HFF-Myc (cell line): ENCODE data around the gene TAF6L.

Source experiments
- DNase-seq: peaks from one replicate; pipeline ENCODE4 v3.0.0-alpha.2; 2011; ENCODE audit warnings: low read depth; ENCODE audit errors: extremely low read depth
- H3K4me3 ChIP-seq: replicated peaks from 2 replicates; pipeline ENCODE4 v1.5.1; 2011; ENCODE audit warnings: low read depth, mild to moderate bottlenecking, control low read depth, low read length
- TF ChIP-seq, protein P1 (sequence below): IDR thresholded peaks from 2 replicates; pipeline ENCODE4 v1.5.1; 2012; ENCODE audit warnings: mild to moderate bottlenecking, low read depth, low read length, control low read depth; ENCODE audit errors: missing control alignments

The TAF6L gene

DNA sequence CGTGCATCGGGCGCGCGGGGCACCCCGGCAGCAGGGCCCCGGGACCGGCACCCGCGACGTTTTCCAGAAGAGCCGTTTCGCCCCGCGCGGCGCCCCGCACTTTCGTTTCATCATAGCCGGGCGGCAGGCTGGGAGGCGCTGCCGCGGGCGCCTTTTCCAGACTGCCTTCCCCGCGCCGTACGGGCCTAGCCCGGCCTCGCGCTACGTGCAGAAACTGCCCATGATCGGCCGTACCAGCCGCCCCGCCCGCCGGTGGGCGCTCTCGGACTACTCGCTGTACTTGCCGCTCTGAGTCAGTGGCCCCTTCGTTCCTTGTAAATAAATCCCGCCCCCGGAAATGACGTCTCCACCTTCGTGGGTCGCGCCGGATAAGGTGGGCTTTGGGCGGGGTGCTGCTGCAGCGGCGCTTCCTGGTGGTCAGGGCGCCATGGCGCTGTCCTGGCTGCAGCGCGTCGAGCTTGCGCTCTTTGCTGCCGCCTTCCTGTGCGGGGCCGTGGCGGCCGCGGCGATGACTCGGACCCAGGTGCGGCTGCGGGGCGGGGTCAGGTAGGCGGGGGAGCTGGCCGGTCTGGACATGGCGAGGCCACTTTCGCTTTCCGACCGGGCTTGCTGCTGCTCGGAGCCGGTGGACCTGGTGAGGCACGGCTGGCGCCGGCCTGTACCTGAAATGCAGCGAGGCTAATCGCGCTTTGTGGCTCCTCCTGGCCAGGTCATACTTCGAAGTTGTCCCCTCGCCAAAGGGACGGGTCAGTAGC, 16.0 kb downstream of the TAF6L start, which contains the start of gene TMEM179B:
Gene TMEM179B (plus strand): TSS at position 398 of the 755 bp plus-strand sequence. CDS start 30 bp downstream, at position 428.
- peak within 1 kb of the TSS; percentile 84 for H3K4me3 ChIP-seq
- TF ChIP-seq, protein P1, sequence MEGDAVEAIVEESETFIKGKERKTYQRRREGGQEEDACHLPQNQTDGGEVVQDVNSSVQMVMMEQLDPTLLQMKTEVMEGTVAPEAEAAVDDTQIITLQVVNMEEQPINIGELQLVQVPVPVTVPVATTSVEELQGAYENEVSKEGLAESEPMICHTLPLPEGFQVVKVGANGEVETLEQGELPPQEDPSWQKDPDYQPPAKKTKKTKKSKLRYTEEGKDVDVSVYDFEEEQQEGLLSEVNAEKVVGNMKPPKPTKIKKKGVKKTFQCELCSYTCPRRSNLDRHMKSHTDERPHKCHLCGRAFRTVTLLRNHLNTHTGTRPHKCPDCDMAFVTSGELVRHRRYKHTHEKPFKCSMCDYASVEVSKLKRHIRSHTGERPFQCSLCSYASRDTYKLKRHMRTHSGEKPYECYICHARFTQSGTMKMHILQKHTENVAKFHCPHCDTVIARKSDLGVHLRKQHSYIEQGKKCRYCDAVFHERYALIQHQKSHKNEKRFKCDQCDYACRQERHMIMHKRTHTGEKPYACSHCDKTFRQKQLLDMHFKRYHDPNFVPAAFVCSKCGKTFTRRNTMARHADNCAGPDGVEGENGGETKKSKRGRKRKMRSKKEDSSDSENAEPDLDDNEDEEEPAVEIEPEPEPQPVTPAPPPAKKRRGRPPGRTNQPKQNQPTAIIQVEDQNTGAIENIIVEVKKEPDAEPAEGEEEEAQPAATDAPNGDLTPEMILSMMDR = peak; percentile 72
- DNase-seq = peak; percentile 94

DNA sequence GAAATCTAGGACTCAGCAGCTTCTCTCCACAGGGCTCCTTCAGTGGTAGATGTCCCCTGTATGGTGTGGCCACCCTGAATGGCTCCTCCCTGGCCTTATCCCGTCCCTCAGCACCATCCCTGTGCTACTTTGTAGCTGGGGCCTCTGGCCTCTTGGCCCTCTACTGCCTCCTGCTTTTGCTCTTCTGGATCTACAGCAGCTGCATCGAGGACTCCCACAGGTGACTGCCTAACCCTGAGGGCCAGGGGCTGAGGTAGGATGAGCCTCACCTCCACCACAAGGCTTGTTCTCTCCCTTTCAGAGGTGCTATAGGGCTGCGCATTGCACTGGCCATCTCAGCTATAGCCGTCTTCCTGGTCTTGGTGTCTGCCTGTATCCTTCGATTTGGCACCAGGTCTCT, 17.8 kb downstream of the TAF6L start:
- no peak overlapping the region for H3K4me3 ChIP-seq
- DNase-seq = no peak
- TF ChIP-seq, protein P1 = no peak

DNA sequence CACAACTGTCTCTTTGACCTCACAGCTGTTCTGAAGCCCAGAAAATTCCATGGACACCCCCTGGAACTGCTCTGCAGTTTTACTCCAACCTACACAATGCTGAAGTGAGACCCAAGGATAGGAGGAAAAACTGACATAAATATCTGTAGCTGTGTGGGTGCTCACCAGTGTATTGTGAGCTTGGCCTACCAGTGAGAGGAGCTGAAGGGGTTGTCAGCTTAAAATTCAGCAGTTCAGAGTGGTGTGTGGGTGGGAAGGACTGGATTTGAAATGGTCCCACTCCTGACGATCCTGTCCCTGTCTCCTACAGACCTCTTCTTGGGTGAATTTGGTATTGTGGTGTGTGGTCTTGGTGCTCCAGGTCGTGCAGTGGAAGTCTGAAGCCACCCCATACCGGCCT, 18.4 kb downstream of the TAF6L start:
- DNase-seq = no peak
- TF ChIP-seq, protein P1 = no peak
- no peak overlapping the region for H3K4me3 ChIP-seq

DNA sequence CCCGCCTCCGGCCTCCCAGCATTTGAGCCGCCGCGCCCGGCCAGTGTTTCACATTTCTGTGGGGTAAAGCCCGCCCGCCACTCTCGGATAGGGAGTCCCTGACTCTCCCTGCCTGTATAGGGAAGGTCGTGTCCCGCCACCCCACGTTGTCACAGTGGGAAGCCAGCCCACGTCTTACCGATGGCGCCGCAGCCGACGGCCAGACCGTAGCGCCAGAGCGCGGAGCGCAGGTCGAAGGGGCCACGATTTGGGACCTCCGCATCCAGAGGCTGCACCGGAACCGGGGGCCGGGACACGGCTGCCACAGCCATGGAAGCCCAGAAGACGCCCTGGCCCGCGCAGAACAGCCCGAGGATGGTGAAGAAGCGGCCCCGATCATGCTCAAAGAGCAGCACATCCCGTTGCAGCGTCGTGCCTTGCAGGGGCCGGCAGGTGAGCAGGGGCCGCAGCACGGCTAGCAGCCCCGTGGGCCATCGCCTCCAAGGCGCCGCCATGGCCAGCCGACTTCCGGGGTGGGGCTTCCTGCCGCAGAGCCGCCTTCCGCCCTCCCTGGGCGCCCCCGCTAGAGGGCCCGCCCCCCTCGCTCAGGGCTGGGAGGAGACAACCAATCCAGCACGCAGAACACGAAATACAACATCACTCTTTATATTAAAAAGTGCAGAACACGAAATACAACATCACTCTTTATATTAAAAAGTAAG, 20.5 kb downstream of the TAF6L start, which contains the start of gene TMEM223:
Gene TMEM223 (minus strand): TSS at position 506 of the 701 bp plus-strand sequence. CDS start 12 bp downstream, at position 494.
- no peak for DNase-seq
- TF ChIP-seq, protein P1 = no peak
- peak within 1 kb of the TSS; percentile 88 for H3K4me3 ChIP-seq

DNA sequence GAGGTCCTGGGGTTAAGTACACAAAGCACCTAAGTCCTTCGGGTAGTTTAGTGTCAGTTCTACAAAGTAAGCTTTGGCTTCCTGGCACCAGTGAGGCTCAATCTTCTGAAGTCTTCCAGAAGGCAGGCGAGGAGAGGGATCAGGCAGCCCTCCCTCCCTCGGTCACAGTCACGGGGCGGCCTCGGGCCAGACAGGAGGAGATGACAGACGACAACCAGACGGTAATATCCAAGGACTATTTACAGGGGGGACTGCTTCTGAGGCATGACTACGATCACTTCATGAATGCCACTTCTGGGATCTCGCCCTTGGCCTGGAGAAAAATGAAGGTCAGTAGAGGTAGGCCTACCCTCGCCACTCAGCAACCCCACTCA, 21.0 kb downstream of the TAF6L start:
- TF ChIP-seq, protein P1 = no peak
- DNase-seq = no peak
- H3K4me3 ChIP-seq = peak overlapping the region; percentile 88

DNA sequence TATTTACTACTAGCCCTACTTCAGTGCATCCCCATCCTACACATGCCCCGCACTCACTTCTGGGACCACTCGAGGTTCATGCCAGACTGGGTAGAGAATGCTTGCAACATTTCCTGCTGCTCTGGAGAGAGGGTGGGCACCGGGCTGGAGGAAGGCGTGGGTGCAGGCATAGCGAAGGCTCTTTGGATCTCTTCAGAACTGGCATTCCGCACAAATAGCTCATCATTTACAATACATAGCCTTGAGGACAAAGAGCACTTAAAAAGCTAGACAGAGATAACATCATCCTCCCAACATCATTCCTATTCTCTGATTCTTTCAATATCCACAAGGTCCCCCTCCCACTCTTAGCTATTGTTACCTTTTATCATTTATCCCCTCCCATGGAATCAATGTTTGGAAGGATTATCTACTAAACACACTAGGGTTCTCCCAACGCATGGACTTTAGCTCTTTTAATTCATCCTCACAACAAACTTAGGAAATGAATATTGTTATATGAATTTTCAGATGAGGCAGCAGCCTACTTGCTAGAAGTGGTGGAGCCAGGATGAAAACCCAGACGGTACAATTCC, 23.1 kb downstream of the TAF6L start:
- DNase-seq = no peak
- TF ChIP-seq, protein P1 = no peak
- no peak overlapping the region for H3K4me3 ChIP-seq
